Endodermal cell (in vitro differentiated cells): ENCODE results near the gene ALDH1A1. TPM values are rescaled to one million over a fixed set of nuclear protein-coding genes. Genes with fewer than 3 reads are reported as not detected.

Experiments
- DNase-seq: peaks from one replicate; pipeline ENCODE4 v3.0.0-alpha.2; 2017
- H3K27ac ChIP-seq: 2 replicates; pipeline ENCODE4 v1.5.1; 2013; ENCODE audit warnings: mild to moderate bottlenecking, low read depth, low read length, moderate library complexity
- H3K27me3 ChIP-seq: 2 replicates; pipeline ENCODE4 v1.6.1; 2013; ENCODE audit warnings: mild to moderate bottlenecking, low read length, moderate library complexity; ENCODE audit not compliant: insufficient read depth, control insufficient read depth, poor library complexity, severe bottlenecking
- H3K36me3 ChIP-seq: 2 replicates; pipeline ENCODE4 v1.7.0; 2013; ENCODE audit warnings: mild to moderate bottlenecking, low read length, moderate library complexity; ENCODE audit not compliant: control insufficient read depth, insufficient read depth
- H3K4me1 ChIP-seq: one replicate; pipeline ENCODE4 v1.7.0; 2013; ENCODE audit warnings: low read length; ENCODE audit not compliant: control insufficient read depth, insufficient read depth
- H3K4me3 ChIP-seq: 2 replicates; pipeline ENCODE4 v1.5.1; 2013; ENCODE audit warnings: mild to moderate bottlenecking, low read length, moderate library complexity
- H3K9ac ChIP-seq: 2 replicates; pipeline ENCODE4 v1.6.1; 2013; ENCODE audit warnings: mild to moderate bottlenecking, low read length, moderate library complexity; ENCODE audit not compliant: poor library complexity, severe bottlenecking; ENCODE audit errors: extremely low read depth
- H3K9me3 ChIP-seq: 2 replicates; pipeline ENCODE4 v1.6.1; 2013; ENCODE audit warnings: mild to moderate bottlenecking, low read length, moderate library complexity; ENCODE audit not compliant: control insufficient read depth
- H3K27ac Mint-ChIP-seq: 2 replicates; pipeline ENCODE4 v1.8.0; 2020; ENCODE audit warnings: mixed read lengths
- H3K27me3 Mint-ChIP-seq: 2 replicates; pipeline ENCODE4 v1.8.0; 2021; ENCODE audit warnings: mild to moderate bottlenecking, mixed read lengths; ENCODE audit not compliant: insufficient read depth
- H3K36me3 Mint-ChIP-seq: 2 replicates; pipeline ENCODE4 v1.8.0; 2020; ENCODE audit warnings: low read depth, mixed read lengths
- H3K4me1 Mint-ChIP-seq: 2 replicates; pipeline ENCODE4 v1.8.0; 2020; ENCODE audit warnings: mixed read lengths
- H3K4me3 Mint-ChIP-seq: 2 replicates; pipeline ENCODE4 v1.8.0; 2020; ENCODE audit warnings: mild to moderate bottlenecking, moderate library complexity, mixed read lengths
- H3K9me3 Mint-ChIP-seq: 2 replicates; pipeline ENCODE4 v1.8.0; 2020; ENCODE audit warnings: mild to moderate bottlenecking, mixed read lengths
- CTCF ChIP-seq: fragments of 200-600 bp; sonication (generic); conservative IDR thresholded peaks from 2 replicates; pipeline ENCODE4 v1.5.0; 2021; ENCODE audit warnings: antibody characterized with exemption, mild to moderate bottlenecking
- WGBS, 2 experiments: methylation state at CpG; one replicate each; pipeline versions ENCODE4 v1.1.5 to v1.1.7; 2013; ENCODE audit warnings: missing lambda C conversion rate in 2 of 2, mixed read lengths in 1 of 2; ENCODE audit not compliant: insufficient coverage in 1 of 2, insufficient read length in 1 of 2; 5-methylcytosine and 5-hydroxymethylcytosine counted together
- total RNA-seq, 2 donors: library from RNA; stranded (reverse); fragmentation: NEBNext Ultra II Directional in 1 of 2; extraction: Animal tissue kit (Norgen Biotek cat#: 25700) in 1 of 2; gene quantifications; 2 replicates in 1 of 2; 3 replicates in 1 of 2; pipeline ENCODE4 v1.2.1, GENCODE V29; 2021

The ALDH1A1 gene
- total RNA-seq, 2 donors from 2014 or later: 3.5 to 4.6 TPM

GRCh38 chr9:72893437-72893836 is 59.4 kb downstream of the ALDH1A1 start:
- WGBS, 2 experiments: 80 to 89% methylated on average over 1 of the region's 1 CpG
- Histone ChIP-seq H3K4me1 (no peaks in the 10 kb centered on the region), H3K9me3 (no peaks in the 10 kb centered on the region), H3K36me3 (no peaks in the 10 kb centered on the region), H3K4me3 (no peak overlapping the region), H3K27me3 (no peaks in the 10 kb centered on the region), H3K9ac (no peak overlapping the region), H3K27ac (no peak overlapping the region)
- Mint-ChIP-seq H3K4me1 (no peaks in the 10 kb centered on the region), H3K27ac (no peak overlapping the region), H3K4me3 (no peak overlapping the region), H3K9me3 (no peaks in the 10 kb centered on the region), H3K36me3 (no peaks in the 10 kb centered on the region), H3K27me3 (no peaks in the 10 kb centered on the region)
- no peak for TF ChIP-seq CTCF
- DNase-seq: no peak

- Histone ChIP-seq H3K9ac (no peak overlapping the region), H3K27ac (no peak overlapping the region), H3K4me1 (no peaks in the 10 kb centered on the region), H3K4me3 (no peak overlapping the region), H3K27me3 (no peaks in the 10 kb centered on the region), H3K9me3 (peaks cover 12% of the 10 kb centered on the region), H3K36me3 (no peaks in the 10 kb centered on the region)
- peaks cover 9% of the 10 kb centered on the region for H3K9me3 Mint-ChIP-seq
- no peak overlapping the region for H3K4me3 Mint-ChIP-seq
- DNase-seq: no peak
- 90% methylated on average over 1 to 2 of the region's 2 CpGs for WGBS, 2 experiments
- no peak for TF ChIP-seq CTCF
- H3K27me3 Mint-ChIP-seq: no peaks in the 10 kb centered on the region
- H3K4me1 Mint-ChIP-seq: no peaks in the 10 kb centered on the region
- H3K27ac Mint-ChIP-seq: no peak overlapping the region
- no peaks in the 10 kb centered on the region for H3K36me3 Mint-ChIP-seq
Measured at GRCh38 chr9:72891043-72891442, 61.8 kb downstream of the ALDH1A1 start.

GRCh38 chr9:72888943-72889342 is 63.9 kb downstream of the ALDH1A1 start:
- H3K27me3 Mint-ChIP-seq: no peaks in the 10 kb centered on the region
- H3K9me3 ChIP-seq: peaks cover 13% of the 10 kb centered on the region
- no peaks in the 10 kb centered on the region for H3K4me1 ChIP-seq
- H3K27ac Mint-ChIP-seq: no peak overlapping the region
- peaks cover 9% of the 10 kb centered on the region for H3K9me3 Mint-ChIP-seq
- TF ChIP-seq CTCF: no peak
- H3K4me3 ChIP-seq: no peak overlapping the region
- no peaks in the 10 kb centered on the region for H3K4me1 Mint-ChIP-seq
- no peaks in the 10 kb centered on the region for H3K36me3 ChIP-seq
- DNase-seq: no peak
- H3K36me3 Mint-ChIP-seq: no peaks in the 10 kb centered on the region
- H3K27me3 ChIP-seq: no peaks in the 10 kb centered on the region
- WGBS, 2 experiments: 80 to 93% methylated on average over 1 to 2 of the region's 2 CpGs
- H3K27ac ChIP-seq: no peak overlapping the region
- H3K4me3 Mint-ChIP-seq: no peak overlapping the region
- no peak overlapping the region for H3K9ac ChIP-seq
